Tibial nerve (tissue), 3 donors: Measurements from ENCODE around the gene CD93.

ENCODE experiments used
- POLR2A ChIP-seq, 2 donors: fragments of 450-650 bp; IDR thresholded peaks; one replicate each; pipeline ENCODE4 v1.6.1; 2017; ENCODE audit warnings: antibody characterized with exemption in 2 of 2, mild to moderate bottlenecking in 2 of 2, moderate library complexity in 2 of 2
- TF ChIP-seq, protein P1 (sequence below), 5 experiments: fragments of 200-600 bp in 3 of 5; fragments of 450-650 bp in 2 of 5; sonication (generic) in 3 of 5; IDR thresholded peaks; one replicate each; pipeline ENCODE4 v1.5.1; 2016 to 2019; ENCODE audit warnings: antibody characterized with exemption in 5 of 5, mild to moderate bottlenecking in 3 of 5, moderate library complexity in 2 of 5

- no peak for TF ChIP-seq POLR2A (IDR thresholded peaks at IDR 0.05)
- TF ChIP-seq, protein P1, sequence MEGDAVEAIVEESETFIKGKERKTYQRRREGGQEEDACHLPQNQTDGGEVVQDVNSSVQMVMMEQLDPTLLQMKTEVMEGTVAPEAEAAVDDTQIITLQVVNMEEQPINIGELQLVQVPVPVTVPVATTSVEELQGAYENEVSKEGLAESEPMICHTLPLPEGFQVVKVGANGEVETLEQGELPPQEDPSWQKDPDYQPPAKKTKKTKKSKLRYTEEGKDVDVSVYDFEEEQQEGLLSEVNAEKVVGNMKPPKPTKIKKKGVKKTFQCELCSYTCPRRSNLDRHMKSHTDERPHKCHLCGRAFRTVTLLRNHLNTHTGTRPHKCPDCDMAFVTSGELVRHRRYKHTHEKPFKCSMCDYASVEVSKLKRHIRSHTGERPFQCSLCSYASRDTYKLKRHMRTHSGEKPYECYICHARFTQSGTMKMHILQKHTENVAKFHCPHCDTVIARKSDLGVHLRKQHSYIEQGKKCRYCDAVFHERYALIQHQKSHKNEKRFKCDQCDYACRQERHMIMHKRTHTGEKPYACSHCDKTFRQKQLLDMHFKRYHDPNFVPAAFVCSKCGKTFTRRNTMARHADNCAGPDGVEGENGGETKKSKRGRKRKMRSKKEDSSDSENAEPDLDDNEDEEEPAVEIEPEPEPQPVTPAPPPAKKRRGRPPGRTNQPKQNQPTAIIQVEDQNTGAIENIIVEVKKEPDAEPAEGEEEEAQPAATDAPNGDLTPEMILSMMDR (IDR thresholded peaks at IDR 0.05) = no peak
Observed at GRCh38 chr20:23092384-23092756, 6.2 kb upstream of the CD93 start.
